ENCODE results near the gene HGFAC. TPM values are rescaled to one million over a fixed set of nuclear protein-coding genes. Genes with fewer than 3 reads are reported as not detected.

The HGFAC gene
- total and polyA plus RNA-seq, 5 donors = 0.14 to 0.62 (median 0.31) TPM; not detected in 1

GRCh38 chr4:3496021-3496420 lies 54.3 kb downstream of the HGFAC start:
- intact Hi-C loops (cut with DNase I) = no loop called here
- Histone ChIP-seq H3K27me3 (ENCODE audit: control insufficient read depth, insufficient read depth) (no peaks in the 10 kb centered on the region), H3K9me3 (ENCODE audit: control insufficient read depth, low read length) (no peaks in the 10 kb centered on the region), H3K4me3 (ENCODE audit: low read length) (no peak overlapping the region), H3K27ac (ENCODE audit: low read length) (no peak overlapping the region), H3K4me1 (ENCODE audit: control insufficient read depth, insufficient read depth, low read length) (no peaks in the 10 kb centered on the region)
- DNase-seq (peak in 1 of 3 donors; percentile 64), ATAC-seq (no peak)
- 68% methylated on average over 14 of the region's 14 CpGs for WGBS

GRCh38 chr4:3497095-3497494 lies 55.3 kb downstream of the HGFAC start:
- Histone ChIP-seq H3K9me3 (ENCODE audit: control insufficient read depth, low read length) (no peaks in the 10 kb centered on the region), H3K4me1 (ENCODE audit: control insufficient read depth, insufficient read depth, low read length) (no peaks in the 10 kb centered on the region), H3K27me3 (ENCODE audit: control insufficient read depth, insufficient read depth) (no peaks in the 10 kb centered on the region), H3K27ac (ENCODE audit: low read length) (no peak overlapping the region), H3K4me3 (ENCODE audit: low read length) (no peak overlapping the region)
- WGBS = 81% methylated on average over 6 of the region's 6 CpGs
- ATAC-seq (peak in 1 of 2 donors; percentile 7), DNase-seq (no peak)
- intact Hi-C loops (cut with DNase I) = no loop called here

GRCh38 chr4:3497523-3498389 lies 56.0 kb downstream of the HGFAC start:
- DNase-seq (peak in 1 of 3 donors; percentile 63), ATAC-seq (peak in 1 of 2 donors; percentile 1)
- Histone ChIP-seq H3K4me1 (ENCODE audit: control insufficient read depth, insufficient read depth, low read length) (no peaks in the 10 kb centered on the region), H3K27ac (ENCODE audit: low read length) (no peak overlapping the region), H3K9me3 (ENCODE audit: control insufficient read depth, low read length) (no peaks in the 10 kb centered on the region), H3K4me3 (ENCODE audit: low read length) (no peak overlapping the region), H3K27me3 (ENCODE audit: control insufficient read depth, insufficient read depth) (no peaks in the 10 kb centered on the region)
- intact Hi-C loops (cut with DNase I) = no loop called here
- WGBS = 63% methylated on average over 24 of the region's 24 CpGs

- Histone ChIP-seq H3K4me1 (ENCODE audit: control insufficient read depth, insufficient read depth, low read length) (no peaks in the 10 kb centered on the region), H3K9me3 (ENCODE audit: control insufficient read depth, low read length) (no peaks in the 10 kb centered on the region), H3K27me3 (ENCODE audit: control insufficient read depth, insufficient read depth) (no peaks in the 10 kb centered on the region), H3K27ac (ENCODE audit: low read length) (no peak overlapping the region), H3K4me3 (ENCODE audit: low read length) (no peak overlapping the region)
- WGBS = 73% methylated on average over 11 of the region's 11 CpGs
- intact Hi-C loops (cut with DNase I) = no loop called here
- DNase-seq = peak in 1 of 3 donors; percentile 37
- ATAC-seq = no peak
Measured at GRCh38 chr4:3498407-3498806, 56.6 kb downstream of the HGFAC start.

Other genes starting within 250 kb of the HGFAC start
- gene MSANTD1, start 192.8 kb upstream of the HGFAC start, total RNA-seq = under 1 TPM; 0.23 to 0.40 (median 0.34) TPM
- 0.20 TPM for gene MSANTD1, start 192.8 kb upstream of the HGFAC start, polyA plus RNA-seq
- 10 to 100 TPM; 11.6 to 18.2 (median 14.6) TPM for gene RGS12, start 148.9 kb upstream of the HGFAC start, total RNA-seq
- 20.8 TPM for gene RGS12, start 148.9 kb upstream of the HGFAC start, polyA plus RNA-seq
- gene DOK7, start 21.3 kb downstream of the HGFAC start, total RNA-seq = 10 to 100 TPM; 28.9 to 40.0 (median 34.5) TPM
- 36.3 TPM for gene DOK7, start 21.3 kb downstream of the HGFAC start, polyA plus RNA-seq
- 100 to 1,000 TPM; 297 to 325 (median 309) TPM for gene LRPAP1, start 90.5 kb downstream of the HGFAC start, total RNA-seq
- 207 TPM for gene LRPAP1, start 90.5 kb downstream of the HGFAC start, polyA plus RNA-seq